ENCODE results near the gene USP19.

USP19 gene

GRCh38 chr3:49120096-49120437, 556 bp downstream of the USP19 start:
- DNase-seq (ENCODE audit: low spot score), result no peak
- in situ Hi-C loops (cut with MboI; ENCODE audit: low sequenced_read_pairs, unreplicated experiment), result no loop called here
- no peak for TF ChIP-seq CTCF (IDR thresholded peaks at IDR 0.05; ENCODE audit: borderline replicate concordance, control extremely low read depth, extremely low read depth, insufficient read depth, missing control alignments)

- no peak for TF ChIP-seq CTCF (IDR thresholded peaks at IDR 0.05; ENCODE audit: borderline replicate concordance, control extremely low read depth, extremely low read depth, insufficient read depth, missing control alignments)
- DNase-seq (ENCODE audit: low spot score), result no peak
- in situ Hi-C loops (cut with MboI; ENCODE audit: low sequenced_read_pairs, unreplicated experiment), result no loop called here
Observed at GRCh38 chr3:49119439-49119838, 1.2 kb downstream of the USP19 start.

- in situ Hi-C loops (cut with MboI; ENCODE audit: low sequenced_read_pairs, unreplicated experiment), result no loop called here
- no peak for DNase-seq (ENCODE audit: low spot score)
- TF ChIP-seq CTCF (IDR thresholded peaks at IDR 0.05; ENCODE audit: borderline replicate concordance, control extremely low read depth, extremely low read depth, insufficient read depth, missing control alignments), result no peak
Observed at GRCh38 chr3:49119036-49119435, 1.6 kb downstream of the USP19 start.

GRCh38 chr3:49112262-49112661, 8.4 kb downstream of the USP19 start:
- DNase-seq (ENCODE audit: low spot score), result no peak
- TF ChIP-seq CTCF (IDR thresholded peaks at IDR 0.05; ENCODE audit: borderline replicate concordance, control extremely low read depth, extremely low read depth, insufficient read depth, missing control alignments), result no peak
- in situ Hi-C loops (cut with MboI; ENCODE audit: low sequenced_read_pairs, unreplicated experiment), result no loop called here

GRCh38 chr3:49111347-49111746, 9.3 kb downstream of the USP19 start:
- in situ Hi-C loops (cut with MboI; ENCODE audit: low sequenced_read_pairs, unreplicated experiment), result no loop called here
- DNase-seq (ENCODE audit: low spot score), result no peak
- TF ChIP-seq CTCF (IDR thresholded peaks at IDR 0.05; ENCODE audit: borderline replicate concordance, control extremely low read depth, extremely low read depth, insufficient read depth, missing control alignments), result no peak

GRCh38 chr3:49110780-49111179, 9.8 kb downstream of the USP19 start:
- no peak for DNase-seq (ENCODE audit: low spot score)
- in situ Hi-C loops (cut with MboI; ENCODE audit: low sequenced_read_pairs, unreplicated experiment), result no loop called here
- no peak for TF ChIP-seq CTCF (IDR thresholded peaks at IDR 0.05; ENCODE audit: borderline replicate concordance, control extremely low read depth, extremely low read depth, insufficient read depth, missing control alignments)

GRCh38 chr3:49108346-49108745, 12.3 kb downstream of the USP19 start:
- no peak for TF ChIP-seq CTCF (IDR thresholded peaks at IDR 0.05; ENCODE audit: borderline replicate concordance, control extremely low read depth, extremely low read depth, insufficient read depth, missing control alignments)
- no peak for DNase-seq (ENCODE audit: low spot score)

More at GRCh38 chr3:49108346-49108745, 12.3 kb downstream of the USP19 start:
- in situ Hi-C loops (cut with MboI; ENCODE audit: low sequenced_read_pairs, unreplicated experiment), result no loop called here

Measured in GM13976 (cell line).